ENCODE results near the gene DDX17.

The DDX17 gene

GRCh38 chr22:38467904-38468442, 38.1 kb downstream of the DDX17 start, which contains the start of gene KDELR3:
KDELR3 (plus strand) TSS chr22:38468096; CDS start chr22:38468234, 138 bp downstream.
- in situ Hi-C loops (cut with MboI; ENCODE audit: low sequenced_read_pairs), result no loop called here

- in situ Hi-C loops (cut with MboI; ENCODE audit: low sequenced_read_pairs), result no loop called here
Observed at GRCh38 chr22:38467438-38467903, 38.6 kb downstream of the DDX17 start.

DNA sequence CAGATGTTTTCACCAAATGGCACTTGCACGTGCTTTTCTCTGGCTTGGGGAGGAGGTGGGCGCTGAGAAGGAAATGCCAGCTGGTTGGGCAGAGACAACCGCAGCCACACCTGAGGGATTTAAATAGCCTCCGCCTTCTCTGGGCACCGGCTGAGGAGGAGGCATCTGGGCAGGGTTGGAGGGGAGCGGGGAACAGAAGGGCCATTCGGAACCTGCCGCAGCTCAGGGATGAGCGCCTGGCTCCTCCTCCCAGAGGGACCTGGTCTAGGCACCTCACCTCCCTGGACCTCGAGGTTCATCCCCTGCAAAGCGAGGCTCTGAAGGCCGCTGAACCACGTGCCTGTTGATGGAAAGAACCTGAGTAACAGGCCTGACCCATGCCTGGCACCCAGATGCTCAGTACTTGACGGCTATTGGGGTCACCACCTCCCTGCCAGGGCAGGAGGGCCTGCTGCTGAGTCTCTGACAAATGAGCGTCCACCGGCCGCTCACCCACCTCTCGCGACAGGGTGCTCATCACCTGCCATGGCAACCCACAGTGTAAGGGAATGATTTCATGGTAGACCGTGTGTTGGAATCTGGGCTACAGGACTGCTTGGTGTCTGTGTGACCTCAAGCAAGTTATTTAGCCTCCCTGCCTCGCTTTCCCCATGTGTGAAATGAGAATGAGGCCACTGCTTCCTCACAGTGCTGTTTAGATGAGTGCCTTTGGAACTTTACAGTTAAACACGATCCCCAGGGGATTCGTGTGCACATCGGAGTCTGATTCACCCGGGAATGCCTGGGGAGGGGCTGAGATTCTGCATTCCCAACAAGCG, 40.2 kb downstream of the DDX17 start:
- in situ Hi-C loops (cut with MboI; ENCODE audit: low sequenced_read_pairs), result no loop called here

DNA sequence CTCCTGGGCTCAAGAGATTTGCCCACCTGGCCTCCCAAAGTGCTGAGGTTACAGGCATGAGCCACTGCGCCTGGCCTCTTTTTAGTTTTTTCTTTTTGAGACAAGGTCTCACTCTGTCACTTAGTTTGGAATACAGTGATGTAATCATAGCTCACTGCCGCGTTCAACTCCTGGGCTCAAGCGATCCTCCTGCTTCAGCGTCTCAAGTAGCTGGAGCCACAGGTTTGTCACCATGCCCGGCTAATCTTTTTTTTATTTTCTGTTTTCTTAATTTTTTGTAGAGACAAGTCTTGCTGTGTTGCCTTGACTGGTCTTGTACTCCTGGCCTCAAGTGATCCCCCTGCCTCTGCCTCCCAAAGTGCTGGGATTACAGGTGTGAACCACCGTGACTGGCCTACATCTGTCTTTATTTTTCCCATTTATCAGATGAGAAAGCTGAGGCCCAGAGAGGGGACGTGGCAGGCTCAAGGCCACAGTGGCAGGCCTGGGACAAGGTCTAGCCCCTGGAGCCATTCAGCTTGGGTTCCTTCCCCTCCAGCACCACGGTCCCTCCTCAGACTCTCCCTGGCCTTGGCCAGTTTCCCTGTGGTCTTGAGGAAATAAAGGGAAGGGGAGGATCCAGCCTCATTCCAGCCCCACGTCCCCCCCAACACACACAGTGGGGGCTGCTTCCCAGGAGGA, 41.0 kb downstream of the DDX17 start:
- in situ Hi-C loops (cut with MboI; ENCODE audit: low sequenced_read_pairs), result no loop called here

DNA sequence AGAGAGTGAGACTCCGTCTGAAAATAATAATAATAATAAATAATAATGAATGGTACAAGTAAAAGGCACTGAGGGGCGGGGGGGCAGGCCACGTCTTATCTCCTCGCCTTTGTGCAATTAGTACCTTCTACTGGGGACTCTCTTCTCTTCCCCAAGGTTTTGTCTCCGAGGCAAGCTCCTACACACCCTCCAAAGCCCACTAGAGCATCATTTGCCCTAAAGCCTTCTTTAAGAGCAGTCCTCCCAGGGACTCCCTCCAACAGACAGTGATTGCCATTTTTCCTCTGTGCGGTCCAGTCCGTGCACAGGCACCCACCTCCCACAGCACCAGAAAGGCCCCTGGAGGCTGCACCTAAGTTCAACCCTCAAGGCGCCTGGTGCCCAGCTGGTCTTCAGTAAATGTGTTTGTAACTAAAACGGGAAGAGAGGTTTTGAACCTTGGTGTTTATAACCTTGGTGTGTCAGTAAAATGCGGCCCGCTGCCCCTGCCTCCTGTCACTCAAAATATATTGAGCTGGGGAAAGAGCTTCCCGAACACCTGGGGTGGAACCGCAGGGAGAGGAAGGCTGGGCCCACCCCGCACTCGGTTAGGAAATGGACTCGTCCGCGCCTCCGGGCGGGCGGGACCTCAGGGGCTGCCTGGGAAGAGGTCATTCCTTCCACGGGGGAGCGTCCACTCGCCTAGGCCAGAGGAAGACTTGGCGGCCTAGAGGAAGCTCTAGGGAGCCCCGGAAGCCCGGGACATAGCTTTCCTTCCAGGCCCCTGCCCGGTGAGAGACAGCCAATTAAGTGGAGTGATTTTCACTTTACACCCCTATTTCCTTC, 42.9 kb downstream of the DDX17 start:
- in situ Hi-C loops (cut with MboI; ENCODE audit: low sequenced_read_pairs), result no loop called here

- in situ Hi-C loops (cut with MboI; ENCODE audit: low sequenced_read_pairs), result no loop called here
Observed at GRCh38 chr22:38461414-38462081, 44.6 kb downstream of the DDX17 start.

DNA sequence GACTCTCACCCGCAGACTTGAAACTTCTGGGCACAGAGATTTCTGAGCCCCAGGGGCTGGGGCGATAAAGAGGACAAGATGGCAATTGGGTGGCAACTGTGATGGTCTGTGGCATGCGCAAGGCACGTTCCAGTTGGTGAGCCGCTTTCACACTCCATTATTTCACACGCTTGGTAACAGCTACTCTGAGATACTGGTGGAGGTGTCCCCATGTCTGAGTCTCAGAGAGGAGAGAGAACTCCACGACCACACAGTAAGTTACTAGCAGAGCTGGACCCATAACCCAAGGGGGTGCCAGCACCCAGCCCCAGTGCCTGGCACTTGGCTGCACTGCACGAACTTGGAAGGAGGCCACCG, 45.1 kb downstream of the DDX17 start:
- in situ Hi-C loops (cut with MboI; ENCODE audit: low sequenced_read_pairs), result no loop called here

DNA sequence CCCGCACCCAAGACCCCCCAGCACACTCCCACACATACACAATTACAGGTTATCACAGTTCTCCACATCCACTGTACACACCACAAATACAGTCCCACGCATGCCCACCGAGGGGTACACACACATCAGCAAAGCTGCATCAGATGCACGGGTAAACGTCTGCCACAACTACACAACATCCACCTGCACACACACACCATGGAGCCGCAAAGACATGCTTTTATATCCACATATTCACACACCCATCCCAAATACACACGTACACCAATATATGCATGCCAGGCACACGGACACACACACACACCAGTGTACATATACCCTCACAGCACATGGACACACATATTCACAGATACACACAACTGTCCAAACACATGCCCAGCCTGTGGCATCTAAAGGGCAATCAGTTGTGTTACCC, 45.7 kb downstream of the DDX17 start:
- in situ Hi-C loops (cut with MboI; ENCODE audit: low sequenced_read_pairs), result no loop called here

GRCh38 chr22:38456841-38457699, 49.0 kb downstream of the DDX17 start:
- in situ Hi-C loops (cut with MboI; ENCODE audit: low sequenced_read_pairs), result no loop called here

DNA sequence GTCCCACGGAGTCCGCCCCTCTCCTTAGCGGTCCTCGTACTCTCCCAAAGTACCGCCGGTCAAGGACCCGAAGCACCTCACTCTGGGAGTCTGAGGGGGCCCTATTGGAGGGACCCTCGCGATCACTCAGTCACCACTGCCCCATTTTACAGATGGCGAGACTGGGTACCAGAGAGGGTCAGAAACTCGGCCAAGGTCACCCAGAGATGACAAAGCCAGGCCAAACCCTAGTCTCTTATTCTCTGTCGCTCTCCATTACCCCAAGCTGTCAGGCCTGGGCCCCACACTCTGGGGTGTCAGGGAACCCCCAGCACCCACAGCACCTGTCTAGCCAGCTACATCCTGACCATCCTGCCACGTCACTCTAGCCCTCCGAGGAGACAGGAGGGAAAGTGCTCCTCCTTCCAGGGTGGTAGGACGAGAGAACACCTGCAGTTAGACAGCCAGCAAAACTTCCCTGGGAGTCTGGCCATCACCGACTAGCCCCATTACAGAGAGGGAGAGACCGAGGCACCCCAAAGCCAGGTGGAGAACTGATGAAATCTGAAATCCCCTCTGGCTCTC, 49.8 kb downstream of the DDX17 start:
- in situ Hi-C loops (cut with MboI; ENCODE audit: low sequenced_read_pairs), result no loop called here

GRCh38 chr22:38455530-38456271, 50.4 kb downstream of the DDX17 start:
- in situ Hi-C loops (cut with MboI; ENCODE audit: low sequenced_read_pairs), result no loop called here

GRCh38 chr22:38455076-38455529, 51.0 kb downstream of the DDX17 start, which contains the start of gene KCNJ4:
KCNJ4 (minus strand) TSS chr22:38455199; CDS start chr22:38428132, 27,067 bp downstream.
- in situ Hi-C loops (cut with MboI; ENCODE audit: low sequenced_read_pairs), result no loop called here

GRCh38 chr22:38454353-38455075, 51.6 kb downstream of the DDX17 start:
- in situ Hi-C loops (cut with MboI; ENCODE audit: low sequenced_read_pairs), result no loop called here

DNA sequence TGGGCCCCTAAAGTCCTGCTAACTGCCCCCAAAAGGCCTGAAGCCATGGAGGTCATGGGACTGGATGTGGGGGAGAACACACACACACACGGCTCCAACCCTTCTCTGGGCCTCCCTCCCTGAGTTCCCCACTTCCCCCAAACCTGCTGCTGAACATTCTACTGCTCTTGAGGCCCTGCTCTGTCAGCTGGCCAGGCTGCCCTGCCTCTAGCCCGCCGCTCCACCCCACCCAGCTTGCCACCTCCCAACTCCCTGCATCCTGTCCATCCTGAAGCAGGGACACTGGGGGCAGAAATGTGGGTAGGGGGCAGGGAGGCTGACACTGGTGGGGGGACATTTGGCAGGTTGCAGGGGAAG, 52.1 kb downstream of the DDX17 start:
- in situ Hi-C loops (cut with MboI; ENCODE audit: low sequenced_read_pairs), result no loop called here

DNA sequence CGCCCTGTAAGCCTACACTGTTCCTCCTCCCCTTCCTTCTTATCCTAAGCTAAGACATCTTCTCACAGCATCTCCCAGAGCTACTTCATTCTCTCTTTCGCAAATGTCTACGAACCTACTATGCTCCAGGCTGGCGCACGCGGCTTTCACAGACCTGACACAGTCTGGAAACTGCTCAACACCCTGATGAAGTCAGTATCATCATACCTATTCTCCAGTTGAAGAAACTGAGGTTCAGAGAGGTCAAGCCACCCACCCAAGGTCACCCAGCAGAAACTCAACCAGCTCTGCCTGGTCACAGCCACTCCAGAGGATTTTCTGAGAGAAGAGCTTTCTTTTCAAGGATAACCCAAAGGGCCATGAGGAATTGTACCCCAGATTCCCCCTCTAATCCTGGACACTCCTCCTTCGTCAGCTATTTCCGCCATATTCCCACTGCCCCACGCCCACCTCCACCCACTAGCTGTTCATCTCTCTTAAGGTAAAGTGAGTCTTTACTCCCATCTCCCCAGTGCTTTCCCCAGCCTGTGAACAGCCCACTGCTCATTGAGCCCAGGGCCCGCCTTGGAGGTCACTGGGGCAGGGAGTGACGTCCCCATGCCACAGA, 52.9 kb downstream of the DDX17 start:
- in situ Hi-C loops (cut with MboI; ENCODE audit: low sequenced_read_pairs), result no loop called here

GRCh38 chr22:38452373-38453065, 53.6 kb downstream of the DDX17 start:
- in situ Hi-C loops (cut with MboI; ENCODE audit: low sequenced_read_pairs), result no loop called here

DNA sequence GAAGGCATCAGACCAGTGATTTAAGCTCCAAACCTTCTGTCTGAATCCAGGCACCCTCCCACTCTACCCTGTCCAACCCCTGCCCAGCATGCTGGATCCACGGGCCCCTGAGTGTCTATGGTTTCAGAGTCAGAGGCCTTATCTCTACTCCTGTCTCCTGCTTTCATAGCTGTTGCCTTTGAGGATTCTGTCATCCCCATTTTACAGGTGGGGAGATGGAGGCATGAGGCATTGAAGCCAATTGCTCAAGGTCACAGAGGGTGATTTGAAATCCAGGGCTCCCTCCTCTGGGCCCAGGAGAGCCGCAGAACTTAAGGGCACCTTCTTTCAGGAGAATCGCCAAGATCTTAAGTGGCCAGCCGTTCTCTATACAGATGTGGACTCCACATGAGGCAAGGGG, 54.2 kb downstream of the DDX17 start:
- in situ Hi-C loops (cut with MboI; ENCODE audit: low sequenced_read_pairs), result no loop called here
